ENCODE measurements around the gene MYL12B. TPM values are rescaled to one million over a fixed set of nuclear protein-coding genes. Genes with fewer than 3 reads are reported as not detected.

The MYL12B gene
- total and polyA plus RNA-seq, 2 of the 8 experiments (the other 6 are each of a cell fraction or from before 2014, with no cell fraction given): 174 to 188 TPM

DNA sequence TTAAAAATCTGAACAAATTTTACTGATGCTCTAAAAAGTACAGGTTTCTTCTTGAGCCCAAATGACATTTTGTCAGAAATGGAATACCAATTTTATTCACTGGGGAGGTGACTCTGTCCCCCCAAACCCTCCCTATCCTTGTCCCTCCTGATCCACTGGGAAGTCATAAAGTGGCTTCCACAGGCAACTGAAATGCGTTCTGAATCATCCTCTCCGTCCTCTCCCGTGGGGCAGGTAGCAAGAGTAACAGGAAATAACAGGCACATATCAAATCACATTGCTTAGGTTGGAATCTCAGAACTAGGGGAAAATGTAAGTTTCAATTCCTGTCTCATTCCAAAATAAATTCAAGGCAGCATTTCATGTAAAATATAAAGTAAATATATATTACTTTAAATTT is 44.5 kb downstream of the MYL12B start:
- no peak overlapping the region for H3K56ac ChIP-seq (replicated peaks; ENCODE audit: insufficient read length, low read depth, low read length)
- no peak overlapping the region for H3K4me3 ChIP-seq (ENCODE audit: extremely low read depth in 1 of 4, insufficient read depth in 2 of 4, low read depth in 3 of 4, low read length in 4 of 4)
- no peak overlapping the region for H2BK15ac ChIP-seq (ENCODE audit: low read length)
- H3K23ac ChIP-seq (ENCODE audit: insufficient read length): no peak overlapping the region
- H3K27ac ChIP-seq (ENCODE audit: low read depth, low read length): no peak overlapping the region
- no peak overlapping the region for H3K4me2 ChIP-seq (ENCODE audit: insufficient read depth in 1 of 2, low read depth in 2 of 2, low read length in 2 of 2)
- no peak overlapping the region for H3K14ac ChIP-seq (ENCODE audit: insufficient read length)
- no peak overlapping the region for H2BK120ac ChIP-seq (replicated peaks; ENCODE audit: low read depth, low read length)
- H3K79me1 ChIP-seq (ENCODE audit: low read depth, low read length): no peaks in the 10 kb centered on the region
- no peak overlapping the region for H2BK20ac ChIP-seq (ENCODE audit: low read length)
- no peaks in the 10 kb centered on the region for H3K23me2 ChIP-seq (ENCODE audit: low read depth, low read length)
- no peak overlapping the region for H2BK5ac ChIP-seq (ENCODE audit: low read depth, low read length)
- H2AK5ac ChIP-seq (ENCODE audit: low read depth, low read length): no peak overlapping the region
- CTCF ChIA-PET (ENCODE audit: partially characterized antibody): interaction anchor here (1.3 kb wide), 1 partner anchor 9 kb away, joined by 8 read pairs; no protein-coding TSS in a partner anchor
- POLR2A ChIA-PET (ENCODE audit: partially characterized antibody): interaction anchor here (1.9 kb wide), 1 partner anchor 9 kb away, joined by 5 read pairs; no protein-coding TSS in a partner anchor
- DNase-seq (ENCODE audit: low read depth in 1 of 2, low spot score in 2 of 2) (no peak), FAIRE-seq (no peak)
- H3K36me3 ChIP-seq (ENCODE audit: control insufficient read depth in 2 of 4, insufficient read depth in 4 of 4, low read length in 3 of 4): no peaks in the 10 kb centered on the region
- no peak overlapping the region for H3K9ac ChIP-seq (replicated peaks in 1 of 4; ENCODE audit: extremely low read depth in 1 of 4, low read depth in 3 of 4, low read length in 3 of 4)
- no peak overlapping the region for H4K91ac ChIP-seq (replicated peaks; ENCODE audit: insufficient read length, low read length)
- peak overlapping the region; percentile 92; the same call in 1 of the 2 replicates for H2AFZ ChIP-seq (ENCODE audit: low read length)
- no peaks in the 10 kb centered on the region for H3K79me2 ChIP-seq (ENCODE audit: control insufficient read depth in 1 of 2, insufficient read depth in 2 of 2, low read length in 2 of 2)
- H4K20me1 ChIP-seq (replicated peaks in 1 of 2; ENCODE audit: control insufficient read depth in 1 of 2, insufficient read depth in 2 of 2, low read length in 2 of 2): no peaks in the 10 kb centered on the region
- H3K18ac ChIP-seq (ENCODE audit: extremely low read depth, low read length): no peak overlapping the region
- H4K8ac ChIP-seq (ENCODE audit: extremely low read depth, insufficient read depth, low read length): no peak overlapping the region
- no peaks in the 10 kb centered on the region for H3K9me3 ChIP-seq (ENCODE audit: insufficient read depth in 2 of 2, low read depth in 1 of 2, low read length in 1 of 2)
- no peak overlapping the region for H2BK12ac ChIP-seq (ENCODE audit: low read depth, low read length)
- no peak overlapping the region for H4K5ac ChIP-seq (ENCODE audit: insufficient read length, low read depth, low read length)
- no peaks in the 10 kb centered on the region for H3K27me3 ChIP-seq (replicated peaks in 1 of 4; ENCODE audit: control insufficient read depth in 3 of 4, extremely low read depth in 1 of 4, insufficient read depth in 3 of 4, low read length in 3 of 4)
- no peak overlapping the region for H3K4ac ChIP-seq (replicated peaks; ENCODE audit: insufficient read length, low read depth, low read length)
- peaks cover 0 to 6% (median 1%) of the 10 kb centered on the region in 4 experiments; a peak in 3 of 7 replicates for H3K4me1 ChIP-seq (replicated peaks in 1 of 4; ENCODE audit: control insufficient read depth in 3 of 4, insufficient read depth in 4 of 4, low read length in 3 of 4)
- WGBS, 2 experiments (ENCODE audit: extremely low coverage in 1 of 2, insufficient coverage in 1 of 2, insufficient read length in 1 of 2, insufficient replicate concordance in 2 of 2, low coverage in 1 of 2, low lambda C conversion rate in 2 of 2, missing lambda C conversion rate in 1 of 2): 93% methylated on average over 3 of the region's 3 CpGs; no CpG with 5 or more reads in 1 of the 2 experiments
- TF ChIP-seq JUND (IDR thresholded peaks at IDR 0.05; ENCODE audit: low read length) (no peak), SIN3A (conservative IDR thresholded peaks at IDR 0.05 in 1 of 2, IDR thresholded peaks at IDR 0.05 in 1 of 2; ENCODE audit: low read depth in 1 of 2, low read length in 2 of 2) (no peak), SUZ12 (IDR thresholded peaks at IDR 0.05; ENCODE audit: low read length) (no peak), EP300 (IDR thresholded peaks at IDR 0.05; ENCODE audit: borderline replicate concordance in 1 of 2, low read depth in 2 of 2, low read length in 2 of 2) (no peak), KDM5A (IDR thresholded peaks at IDR 0.05; ENCODE audit: low read length) (no peak), JUN (IDR thresholded peaks at IDR 0.05; ENCODE audit: low read depth, low read length) (no peak), ASH2L (IDR thresholded peaks at IDR 0.05; ENCODE audit: low read length) (no peak)
- TF ChIP-seq, protein P1, sequence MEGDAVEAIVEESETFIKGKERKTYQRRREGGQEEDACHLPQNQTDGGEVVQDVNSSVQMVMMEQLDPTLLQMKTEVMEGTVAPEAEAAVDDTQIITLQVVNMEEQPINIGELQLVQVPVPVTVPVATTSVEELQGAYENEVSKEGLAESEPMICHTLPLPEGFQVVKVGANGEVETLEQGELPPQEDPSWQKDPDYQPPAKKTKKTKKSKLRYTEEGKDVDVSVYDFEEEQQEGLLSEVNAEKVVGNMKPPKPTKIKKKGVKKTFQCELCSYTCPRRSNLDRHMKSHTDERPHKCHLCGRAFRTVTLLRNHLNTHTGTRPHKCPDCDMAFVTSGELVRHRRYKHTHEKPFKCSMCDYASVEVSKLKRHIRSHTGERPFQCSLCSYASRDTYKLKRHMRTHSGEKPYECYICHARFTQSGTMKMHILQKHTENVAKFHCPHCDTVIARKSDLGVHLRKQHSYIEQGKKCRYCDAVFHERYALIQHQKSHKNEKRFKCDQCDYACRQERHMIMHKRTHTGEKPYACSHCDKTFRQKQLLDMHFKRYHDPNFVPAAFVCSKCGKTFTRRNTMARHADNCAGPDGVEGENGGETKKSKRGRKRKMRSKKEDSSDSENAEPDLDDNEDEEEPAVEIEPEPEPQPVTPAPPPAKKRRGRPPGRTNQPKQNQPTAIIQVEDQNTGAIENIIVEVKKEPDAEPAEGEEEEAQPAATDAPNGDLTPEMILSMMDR (IDR thresholded peaks at IDR 0.05; ENCODE audit: control extremely low read depth in 1 of 3, insufficient read depth in 1 of 3, low read depth in 1 of 3, low read length in 3 of 3): no peak
- TF ChIP-seq, protein P2, sequence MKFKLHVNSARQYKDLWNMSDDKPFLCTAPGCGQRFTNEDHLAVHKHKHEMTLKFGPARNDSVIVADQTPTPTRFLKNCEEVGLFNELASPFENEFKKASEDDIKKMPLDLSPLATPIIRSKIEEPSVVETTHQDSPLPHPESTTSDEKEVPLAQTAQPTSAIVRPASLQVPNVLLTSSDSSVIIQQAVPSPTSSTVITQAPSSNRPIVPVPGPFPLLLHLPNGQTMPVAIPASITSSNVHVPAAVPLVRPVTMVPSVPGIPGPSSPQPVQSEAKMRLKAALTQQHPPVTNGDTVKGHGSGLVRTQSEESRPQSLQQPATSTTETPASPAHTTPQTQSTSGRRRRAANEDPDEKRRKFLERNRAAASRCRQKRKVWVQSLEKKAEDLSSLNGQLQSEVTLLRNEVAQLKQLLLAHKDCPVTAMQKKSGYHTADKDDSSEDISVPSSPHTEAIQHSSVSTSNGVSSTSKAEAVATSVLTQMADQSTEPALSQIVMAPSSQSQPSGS (IDR thresholded peaks at IDR 0.05; ENCODE audit: low read length): no peak

All from H1 (cell line).